Stimulated activated CD8-positive, alpha-beta memory T cell treated with anti-CD3 and anti-CD28 coated beads, Interleukin-7, amount 100 ng/mL, for 1 hour (primary cell): ENCODE results near the gene SERPINA12.

Experiments
- DNase-seq, 2 donors: peaks; one replicate each; pipeline ENCODE4 v3.0.0-alpha.2; 2020; ENCODE audit warnings: low read depth in 2 of 2

The SERPINA12 gene

GRCh38 chr14:94439453-94440057 is 69.7 kb downstream of the SERPINA12 start:
- DNase-seq: no peak
